Type B pancreatic cell (in vitro differentiated cells): ENCODE data around the gene MED26. TPM values are rescaled to one million over a fixed set of nuclear protein-coding genes. Genes with fewer than 3 reads are reported as not detected.
A peak's percentile ranks its signal among the peaks of the same experiment; 100 is the strongest.

Source experiments
- DNase-seq: peaks from one replicate; pipeline ENCODE4 v3.0.0; 2021; ENCODE audit warnings: mixed read lengths; ENCODE audit not compliant: unreplicated experiment; ENCODE audit errors: extremely low spot score
- H3K27ac Mint-ChIP-seq: 2 replicates; pipeline ENCODE4 v1.8.0; 2021; ENCODE audit warnings: mild to moderate bottlenecking, mixed read lengths
- H3K27me3 Mint-ChIP-seq: 2 replicates; pipeline ENCODE4 v1.8.0; 2021; ENCODE audit warnings: mixed read lengths
- H3K36me3 Mint-ChIP-seq: 2 replicates; pipeline ENCODE4 v1.8.0; 2021; ENCODE audit warnings: mixed read lengths
- H3K4me1 Mint-ChIP-seq: one replicate; pipeline ENCODE4 v1.8.0; 2021; ENCODE audit warnings: mixed read lengths; ENCODE audit not compliant: unreplicated experiment
- H3K4me3 Mint-ChIP-seq: 2 replicates; pipeline ENCODE4 v1.8.0; 2021; ENCODE audit warnings: mild to moderate bottlenecking, mixed read lengths
- H3K9me3 Mint-ChIP-seq: 2 replicates; pipeline ENCODE4 v1.8.0; 2021; ENCODE audit warnings: mixed read lengths
- CTCF ChIP-seq: fragments of 200-600 bp; sonication (generic); conservative IDR thresholded peaks from 2 replicates; pipeline ENCODE4 v1.5.0; 2021; ENCODE audit warnings: antibody characterized with exemption, mild to moderate bottlenecking
- total RNA-seq: library from RNA; stranded (reverse); gene quantifications from 2 replicates; pipeline ENCODE4 v1.2.1, GENCODE V29; 2021; ENCODE audit warnings: low replicate concordance

Gene MED26
- total RNA-seq, 1 donor from 2014 or later = 12.5 TPM

GRCh38 chr19:16573925-16574324, 54.1 kb downstream of the MED26 start:
- Mint-ChIP-seq H3K27me3 (no peaks in the 10 kb centered on the region), H3K4me3 (peak overlapping the region; percentile 98), H3K27ac (peak overlapping the region; percentile 79), H3K9me3 (no peaks in the 10 kb centered on the region), H3K36me3 (peaks cover 3% of the 10 kb centered on the region), H3K4me1 (peaks cover 17% of the 10 kb centered on the region)
- TF ChIP-seq CTCF = no peak
- no peak for DNase-seq

- no peak for DNase-seq
Measured at GRCh38 chr19:16573296-16573695, 54.7 kb downstream of the MED26 start.

GRCh38 chr19:16572332-16573211, 55.4 kb downstream of the MED26 start, which contains the start of gene SLC35E1:
SLC35E1 (minus strand) TSS chr19:16572415; CDS start chr19:16572364, 51 bp downstream.
- no peaks in the 10 kb centered on the region for H3K27me3 Mint-ChIP-seq
- peak within 1 kb of the TSS; percentile 98 for H3K27ac Mint-ChIP-seq
- DNase-seq = peak; percentile 96
- peak within 1 kb of the TSS; percentile 98 for H3K4me3 Mint-ChIP-seq
- peaks cover 17% of the 10 kb centered on the region for H3K4me1 Mint-ChIP-seq
- H3K9me3 Mint-ChIP-seq = no peaks in the 10 kb centered on the region
- TF ChIP-seq CTCF = no peak
- peaks cover 3% of the 10 kb centered on the region for H3K36me3 Mint-ChIP-seq

More at GRCh38 chr19:16573296-16573695, 54.7 kb downstream of the MED26 start:
- Mint-ChIP-seq H3K27me3 (no peaks in the 10 kb centered on the region), H3K4me3 (peak overlapping the region; percentile 98), H3K4me1 (peaks cover 17% of the 10 kb centered on the region), H3K27ac (peak overlapping the region; percentile 98), H3K36me3 (peaks cover 3% of the 10 kb centered on the region), H3K9me3 (no peaks in the 10 kb centered on the region)
- no peak for TF ChIP-seq CTCF

GRCh38 chr19:16571822-16572331, 56.1 kb downstream of the MED26 start:
- H3K4me1 Mint-ChIP-seq = peaks cover 17% of the 10 kb centered on the region
- no peak for DNase-seq
- H3K36me3 Mint-ChIP-seq = peaks cover 4% of the 10 kb centered on the region
- no peaks in the 10 kb centered on the region for H3K9me3 Mint-ChIP-seq
- TF ChIP-seq CTCF = no peak
- no peak overlapping the region for H3K27ac Mint-ChIP-seq
- H3K4me3 Mint-ChIP-seq = peak overlapping the region; percentile 84
- H3K27me3 Mint-ChIP-seq = no peaks in the 10 kb centered on the region

GRCh38 chr19:16571283-16571682, 56.7 kb downstream of the MED26 start:
- no peak for DNase-seq
- peak overlapping the region; percentile 23 for H3K27ac Mint-ChIP-seq
- no peak for TF ChIP-seq CTCF
- H3K9me3 Mint-ChIP-seq = no peaks in the 10 kb centered on the region
- H3K4me1 Mint-ChIP-seq = peaks cover 17% of the 10 kb centered on the region
- H3K4me3 Mint-ChIP-seq = peak overlapping the region; percentile 84
- H3K27me3 Mint-ChIP-seq = no peaks in the 10 kb centered on the region
- H3K36me3 Mint-ChIP-seq = peaks cover 10% of the 10 kb centered on the region
